GM12878 (cell line): ENCODE measurements around the gene CFAP90. TPM values are rescaled to one million over a fixed set of nuclear protein-coding genes. Genes with fewer than 3 reads are reported as not detected.

ENCODE experiments used
- ATAC-seq: fragments of 200-7000 bp; cut with Tn5 transposase; 3 replicates; pipeline ENCODE4 v1.9.1; 2020; ENCODE audit warnings: mild to moderate bottlenecking, moderate library complexity
- BruUV-seq: library from RNA; stranded (reverse); fragments of 400-500 nt; replicated peaks from 2 replicates; lab custom pipeline; 2021; lab: Mats Ljungman, UMichigan
- CTCF ChIA-PET: fragments of 300-600 bp; sonication (Branson Sonifier 250); formaldehyde crosslinking; extraction: SDS; loops from one replicate; lab custom pipeline; 2021; ENCODE audit warnings: inconsistent platforms; lab: Yijun Ruan, JAX
- POLR2A ChIA-PET: fragments of 350-600 bp; formaldehyde crosslinking; extraction: SDS; loops from one replicate; lab custom pipeline; 2021; ENCODE audit warnings: inconsistent platforms; lab: Charles Lee
- RAD21 ChIA-PET: fragments of 300-600 bp; sonication (Branson Sonifier 250); formaldehyde crosslinking; loops from one replicate; lab custom pipeline; 2023; ENCODE audit warnings: antibody characterized with exemption; ENCODE audit not compliant: unreplicated experiment; lab: Charles Lee
- SMC1A ChIA-PET: fragments of 300-600 bp; sonication (Branson Sonifier 250); formaldehyde crosslinking; loops from one replicate; lab custom pipeline; 2023; ENCODE audit not compliant: unreplicated experiment, uncharacterized antibody; lab: Charles Lee
- DNase-seq: peaks from one replicate; pipeline ENCODE4 v3.0.0-alpha.2; 2011; ENCODE audit warnings: low read depth, low spot score
- FAIRE-seq: peaks from 3 replicates; lab custom pipeline; 2011; peaks lifted over from hg19 to GRCh38; lab: Jason Lieb, UNC
- H2AFZ ChIP-seq: 2 replicates; pipeline ENCODE4 v1.6.0; 2011; ENCODE audit warnings: low read depth, low read length, control low read depth; ENCODE audit not compliant: control insufficient read depth
- H3K27ac ChIP-seq: 2 replicates; pipeline ENCODE4 v1.5.1; 2011; ENCODE audit warnings: control low read depth; ENCODE audit not compliant: control insufficient read depth, insufficient read depth
- H3K27me3 ChIP-seq, 2 experiments: replicated peaks in 1 of 2; 2 replicates each; pipeline versions ENCODE4 v1.6.0 to v1.6.1; 2011; ENCODE audit warnings: low read length in 1 of 2; ENCODE audit not compliant: control insufficient read depth in 2 of 2, insufficient read depth in 2 of 2
- H3K36me3 ChIP-seq, 2 experiments: 2 replicates each; pipeline ENCODE4 v1.5.1; 2011; ENCODE audit warnings: low read length in 1 of 2; ENCODE audit not compliant: control insufficient read depth in 2 of 2, insufficient read depth in 2 of 2
- H3K4me1 ChIP-seq: 2 replicates; pipeline ENCODE4 v1.6.1; 2011; ENCODE audit warnings: mild to moderate bottlenecking, low read length, moderate library complexity, mixed read lengths; ENCODE audit not compliant: control insufficient read depth, insufficient read depth
- H3K4me2 ChIP-seq: 2 replicates; pipeline ENCODE4 v1.6.0; 2011; ENCODE audit warnings: control low read depth; ENCODE audit not compliant: control insufficient read depth, insufficient read depth
- H3K4me3 ChIP-seq: fragments of 200-600 bp; sonication (generic); 2 replicates; pipeline ENCODE4 v1.5.1; 2016
- H3K79me2 ChIP-seq: 2 replicates; pipeline ENCODE4 v1.6.0; 2011; ENCODE audit warnings: low read length; ENCODE audit not compliant: control insufficient read depth, insufficient read depth
- H3K9ac ChIP-seq: 2 replicates; pipeline ENCODE4 v1.8.0; 2011; ENCODE audit warnings: low read length, control low read depth, mixed read lengths; ENCODE audit not compliant: control insufficient read depth, insufficient read depth
- H3K9me3 ChIP-seq: replicated peaks from 3 replicates; pipeline ENCODE4 v1.5.1; 2011; ENCODE audit warnings: mild to moderate bottlenecking, low read length; ENCODE audit not compliant: control insufficient read depth, insufficient read depth
- H4K20me1 ChIP-seq: 2 replicates; pipeline ENCODE4 v1.6.0; 2011; ENCODE audit not compliant: control insufficient read depth, insufficient read depth
- CTCF ChIP-seq, 3 experiments: IDR thresholded peaks in 2 of 3; conservative IDR thresholded peaks in 1 of 3; 2 replicates each; pipeline ENCODE4 v1.5.1; 2011; ENCODE audit warnings: low read depth in 3 of 3, low read length in 3 of 3, mild to moderate bottlenecking in 3 of 3, control low read depth in 2 of 3, moderate library complexity in 2 of 3, inconsistent platforms in 1 of 3, mixed read lengths in 1 of 3; ENCODE audit not compliant: control insufficient read depth in 2 of 3, insufficient read depth in 1 of 3; ENCODE audit errors: extremely low read depth in 1 of 3
- RAD21 ChIP-seq: IDR thresholded peaks from 2 replicates; pipeline ENCODE4 v1.6.1; 2011; ENCODE audit warnings: mild to moderate bottlenecking, low read depth, low read length, moderate library complexity; ENCODE audit not compliant: insufficient read depth
- SMC3 ChIP-seq: IDR thresholded peaks from 2 replicates; pipeline ENCODE4 v1.6.1; 2011; ENCODE audit warnings: low read length, improper control_type of control experiment, borderline replicate concordance
- SUZ12 ChIP-seq: fragments of 200-600 bp; sonication (generic); IDR thresholded peaks from one replicate; pipeline ENCODE4 v1.6.1; 2018; ENCODE audit warnings: antibody characterized with exemption, mild to moderate bottlenecking; ENCODE audit not compliant: unreplicated experiment
- WGBS: methylation state at CpG from one replicate; pipeline ENCODE4 v1.1.6; 2016; ENCODE audit warnings: low lambda C conversion rate; ENCODE audit not compliant: insufficient replicate concordance, insufficient coverage; ENCODE audit errors: missing lambda C conversion rate; 5-methylcytosine and 5-hydroxymethylcytosine counted together
- in situ Hi-C: fragments of 300-500 bp; cut with MboI; formaldehyde crosslinking; loops from 9 replicates; pipeline ENCODE4 v1.14.3; 2018; ENCODE audit warnings: mixed read lengths
- intact Hi-C: fragments of 100-400 bp; cut with micrococcal nuclease; formaldehyde crosslinking; loops from one replicate; pipeline ENCODE4 v1.14.2; 2022; ENCODE audit not compliant: unreplicated experiment
- polyA plus RNA-seq, 11 experiments: library from polyadenylated mRNA; depleted of rRNA in 4 of 11; unstranded in 6 of 11; stranded (reverse) in 5 of 11; fragments of >200 nt; fragmentation: Nextera tagmentation in 4 of 11; fragmentation: Illumina TruSeq in 1 of 11; extraction: Ambion mirVana in 4 of 11; extraction: Trizol in 1 of 11; gene quantifications; 1 replicate in 1 of 11; 2 replicates in 10 of 11; pipeline versions ENCODE4 v1.2.1 to v1.2.3, GENCODE V29; 2011 to 2016; ENCODE audit warnings: inconsistent platforms in 2 of 11, missing spikeins in 2 of 11, low read depth in 1 of 11
- total RNA-seq, 4 experiments: library from RNA; depleted of rRNA in 3 of 4; stranded (reverse); fragments of >200 nt in 3 of 4; fragmentation: Illumina TruSeq in 1 of 4; extraction: Trizol in 1 of 4; gene quantifications; 2 replicates each; pipeline versions ENCODE4 v1.2.1 to v1.2.3, GENCODE V29; 2013 to 2021

The CFAP90 gene
- total and polyA plus RNA-seq, 10 of the 15 experiments (the other 5 are each of a cell fraction or from before 2014, with no cell fraction given), result not detected

- no peak overlapping the region for H3K27ac ChIP-seq
- no TSS peak for BruUV-seq
- ChIA-PET CTCF (interaction anchor here (0.8 to 6.8 kb wide), 18 partner anchors 9 to 954 kb away, joined by 3 to 92 read pairs (median 6); partner anchors contain the start of genes FASTKD3 and MTRR), RAD21 (interaction anchor here (1.0 to 1.6 kb wide), 13 partner anchors 9 to 1063 kb away, joined by 3 to 13 read pairs (median 5); partner anchors contain the start of genes FASTKD3 and MTRR), POLR2A (interaction anchor here (0.5 to 1.3 kb wide), 3 partner anchors 17 to 35 kb away, joined by 3 to 4 read pairs (median 3); partner anchors contain the start of genes FASTKD3 and MTRR), SMC1A (interaction anchor here (0.5 to 3.3 kb wide), 17 partner anchors 9 to 1350 kb away, joined by 3 to 17 read pairs (median 4); partner anchors contain the start of gene FASTKD3)
- H4K20me1 ChIP-seq, result no peaks in the 10 kb centered on the region
- H3K9me3 ChIP-seq, result no peaks in the 10 kb centered on the region
- no peaks in the 10 kb centered on the region for H3K27me3 ChIP-seq
- no peak for DNase-seq
- no peaks in the 10 kb centered on the region for H3K79me2 ChIP-seq
- H3K4me2 ChIP-seq, result no peak overlapping the region
- no peak overlapping the region for H3K9ac ChIP-seq
- no peak for FAIRE-seq
- no peaks in the 10 kb centered on the region for H3K4me1 ChIP-seq
- H3K4me3 ChIP-seq, result no peak overlapping the region
- peaks cover 16 to 25% of the 10 kb centered on the region in 2 experiments for H3K36me3 ChIP-seq
- no peak overlapping the region for H2AFZ ChIP-seq
- peak; percentile 55 for ATAC-seq
- intact Hi-C loops, result no loop called here
- TF ChIP-seq CTCF (IDR thresholded peaks at IDR 0.05 in 2 of 3, conservative IDR thresholded peaks at IDR 0.05 in 1 of 3; ENCODE audit: control insufficient read depth in 2 of 3, extremely low read depth in 1 of 3, insufficient read depth in 1 of 3, low read depth in 3 of 3, low read length in 3 of 3) (peak; percentile 25 to 52 (median 45); a peak in 4 of 6 replicates), SMC3 (peak; percentile 5; the same call in 1 of the 2 replicates), RAD21 (peak; percentile 50), SUZ12 (no peak)
- TF ChIP-seq, all 136 proteins: peak for 3
- WGBS, result 82% methylated on average over 7 of the region's 7 CpGs
- in situ Hi-C loops, result no loop called here
Observed at GRCh38 chr5:7886849-7887475, 36.0 kb upstream of the CFAP90 start.
